Epithelial cell of esophagus (primary cell): ENCODE data around the gene BMPR1A.

Experiments used
- DNase-seq: peaks from one replicate; pipeline ENCODE4 v3.0.0; 2010; ENCODE audit warnings: low read depth
- H3K4me3 ChIP-seq: 2 replicates; pipeline ENCODE4 v1.5.1; 2011; ENCODE audit warnings: mild to moderate bottlenecking, low read length, control low read depth
- TF ChIP-seq, protein P1 (sequence below): IDR thresholded peaks from 2 replicates; pipeline ENCODE4 v1.5.1; 2011; ENCODE audit warnings: low read depth, mild to moderate bottlenecking, low read length, control low read depth, inconsistent platforms; ENCODE audit not compliant: insufficient read depth; ENCODE audit errors: missing control alignments

Gene BMPR1A

DNA sequence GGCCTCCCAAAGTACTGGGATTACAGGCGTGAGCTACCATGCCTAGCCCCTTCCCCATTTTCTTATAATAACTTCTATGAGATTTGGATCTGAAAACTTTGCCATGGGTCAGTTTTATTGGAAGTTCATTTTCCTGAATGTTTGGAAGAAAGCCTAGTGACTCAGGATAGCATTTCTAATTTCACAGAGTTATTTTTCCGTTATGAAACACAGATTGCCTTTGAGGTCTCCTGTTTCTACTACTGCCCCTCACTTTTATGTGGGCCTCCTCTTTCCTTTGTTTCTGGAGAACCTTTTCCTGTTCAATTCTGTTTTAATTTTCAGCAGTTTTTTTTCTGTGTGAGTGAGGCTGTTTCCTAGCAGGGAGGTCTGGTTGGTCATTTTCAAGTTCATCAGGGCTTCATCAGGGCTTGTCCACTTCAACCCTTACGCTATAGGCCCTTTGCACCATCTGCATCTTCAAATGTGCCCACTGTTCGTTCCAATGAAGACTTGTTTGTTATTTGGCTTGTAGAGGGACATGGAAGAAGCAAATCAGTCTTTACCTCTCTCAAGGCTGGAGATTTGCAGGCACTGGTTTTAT, 58.7 kb downstream of the BMPR1A start:
- H3K4me3 ChIP-seq = no peak overlapping the region
- DNase-seq = no peak
- TF ChIP-seq, protein P1, sequence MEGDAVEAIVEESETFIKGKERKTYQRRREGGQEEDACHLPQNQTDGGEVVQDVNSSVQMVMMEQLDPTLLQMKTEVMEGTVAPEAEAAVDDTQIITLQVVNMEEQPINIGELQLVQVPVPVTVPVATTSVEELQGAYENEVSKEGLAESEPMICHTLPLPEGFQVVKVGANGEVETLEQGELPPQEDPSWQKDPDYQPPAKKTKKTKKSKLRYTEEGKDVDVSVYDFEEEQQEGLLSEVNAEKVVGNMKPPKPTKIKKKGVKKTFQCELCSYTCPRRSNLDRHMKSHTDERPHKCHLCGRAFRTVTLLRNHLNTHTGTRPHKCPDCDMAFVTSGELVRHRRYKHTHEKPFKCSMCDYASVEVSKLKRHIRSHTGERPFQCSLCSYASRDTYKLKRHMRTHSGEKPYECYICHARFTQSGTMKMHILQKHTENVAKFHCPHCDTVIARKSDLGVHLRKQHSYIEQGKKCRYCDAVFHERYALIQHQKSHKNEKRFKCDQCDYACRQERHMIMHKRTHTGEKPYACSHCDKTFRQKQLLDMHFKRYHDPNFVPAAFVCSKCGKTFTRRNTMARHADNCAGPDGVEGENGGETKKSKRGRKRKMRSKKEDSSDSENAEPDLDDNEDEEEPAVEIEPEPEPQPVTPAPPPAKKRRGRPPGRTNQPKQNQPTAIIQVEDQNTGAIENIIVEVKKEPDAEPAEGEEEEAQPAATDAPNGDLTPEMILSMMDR = no peak

DNA sequence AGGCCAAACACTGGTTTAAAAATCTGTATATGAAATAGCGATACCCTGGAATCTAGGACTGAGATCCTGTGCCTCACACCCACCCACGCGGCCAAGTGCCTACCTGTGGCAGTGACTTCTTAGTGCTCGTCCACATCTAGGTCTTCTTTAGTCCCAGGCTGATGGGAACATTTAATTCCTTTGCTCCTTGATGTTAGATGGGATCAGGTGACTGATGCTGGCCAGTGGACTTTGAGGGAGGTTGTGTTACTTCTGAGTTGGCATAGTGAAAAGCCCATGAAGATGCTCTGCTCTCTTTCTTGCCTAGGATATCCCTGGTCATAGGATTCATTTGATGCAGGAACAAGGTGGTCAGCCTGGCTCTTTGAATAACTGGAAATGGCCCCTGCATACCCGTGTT, 59.2 kb downstream of the BMPR1A start:
- no peak overlapping the region for H3K4me3 ChIP-seq
- DNase-seq = no peak
- TF ChIP-seq, protein P1 = no peak

DNA sequence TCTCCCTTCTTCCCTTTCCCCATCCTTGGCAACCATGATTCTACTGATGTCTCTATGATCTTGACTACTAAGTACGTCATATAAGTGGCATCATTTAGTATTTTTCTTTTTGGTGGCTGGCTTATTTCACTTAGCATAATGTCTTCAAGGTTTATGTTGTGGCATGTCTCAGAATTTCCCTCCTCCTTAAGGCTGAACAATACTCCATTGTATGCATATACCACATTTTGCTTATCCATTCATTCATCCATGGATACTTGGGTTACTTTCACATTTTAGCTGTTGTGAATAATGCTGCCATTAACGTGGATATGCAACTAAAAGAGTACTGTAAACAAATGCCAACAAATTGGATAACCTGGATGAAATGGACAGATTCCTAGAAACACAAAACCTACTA, 60.8 kb downstream of the BMPR1A start:
- no peak for DNase-seq
- H3K4me3 ChIP-seq = no peak overlapping the region
- TF ChIP-seq, protein P1 = no peak

DNA sequence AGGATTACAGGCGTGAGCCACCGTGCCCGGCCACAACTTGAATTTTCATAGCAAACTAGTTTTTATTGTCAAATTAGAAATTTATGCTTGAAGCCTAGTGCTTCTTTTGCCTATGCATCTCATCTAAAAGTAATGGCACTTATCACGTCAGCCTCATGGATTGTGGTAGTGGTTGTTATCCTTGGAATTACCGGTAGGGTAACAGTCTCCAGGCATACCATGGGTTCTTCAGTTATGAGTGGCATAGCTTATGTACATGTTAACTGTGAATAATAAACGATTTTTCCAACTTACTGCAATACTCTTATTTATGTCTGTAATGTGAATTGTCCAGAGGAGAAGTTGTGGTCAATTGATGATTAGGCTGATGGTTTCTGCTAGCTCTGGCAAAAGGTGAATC, 63.1 kb downstream of the BMPR1A start:
- TF ChIP-seq, protein P1 = no peak
- DNase-seq = no peak
- H3K4me3 ChIP-seq = no peak overlapping the region

DNA sequence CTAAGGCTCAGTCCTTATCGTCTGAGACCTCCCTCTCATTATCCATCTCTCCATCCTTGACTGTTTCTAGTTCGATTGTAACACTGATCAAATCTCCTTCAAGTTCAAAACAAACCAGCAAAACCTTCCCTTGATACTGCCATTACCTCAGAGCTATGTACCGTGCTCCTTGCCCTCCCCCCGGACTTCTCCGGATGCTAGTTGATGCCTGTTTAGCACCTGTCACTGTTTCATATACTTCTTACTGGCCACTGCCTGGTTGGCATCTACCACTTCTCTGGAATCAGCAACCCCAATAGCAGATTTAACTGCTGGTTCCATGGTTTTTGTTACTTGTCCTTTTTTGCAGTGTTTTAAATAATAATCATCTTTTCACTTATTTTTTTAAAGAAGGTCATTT, 64.1 kb downstream of the BMPR1A start:
- no peak overlapping the region for H3K4me3 ChIP-seq
- no peak for DNase-seq
- TF ChIP-seq, protein P1 = no peak

DNA sequence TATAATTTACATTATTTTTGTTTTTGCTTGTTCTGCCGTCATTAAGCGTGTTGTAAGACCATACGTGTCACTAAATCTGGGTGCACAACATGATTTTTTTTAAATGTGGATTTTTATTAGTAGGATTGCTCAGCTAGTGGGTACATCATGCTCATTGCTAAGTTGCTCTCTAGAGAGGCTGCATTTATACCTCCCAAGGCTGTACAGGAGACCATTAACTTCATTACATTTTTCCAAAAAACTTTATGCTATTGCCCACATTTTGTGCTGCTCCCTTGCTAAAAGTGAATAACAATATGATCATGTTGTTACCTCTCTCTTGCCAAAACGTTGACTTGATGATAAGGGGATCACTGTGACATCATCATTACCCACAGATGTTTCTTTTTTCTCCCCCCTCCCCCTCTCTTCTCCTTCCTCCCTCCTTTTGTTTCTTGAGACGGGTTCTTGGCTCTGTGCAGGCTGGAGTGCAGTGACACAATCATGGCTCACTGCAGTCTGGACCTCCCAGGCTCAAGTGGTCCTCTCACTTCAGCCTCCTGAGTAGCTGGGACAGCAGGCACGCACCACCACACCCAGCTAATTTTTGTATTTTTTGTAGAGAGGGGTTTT, 65.1 kb downstream of the BMPR1A start:
- no peak overlapping the region for H3K4me3 ChIP-seq
- DNase-seq = no peak
- TF ChIP-seq, protein P1 = no peak

DNA sequence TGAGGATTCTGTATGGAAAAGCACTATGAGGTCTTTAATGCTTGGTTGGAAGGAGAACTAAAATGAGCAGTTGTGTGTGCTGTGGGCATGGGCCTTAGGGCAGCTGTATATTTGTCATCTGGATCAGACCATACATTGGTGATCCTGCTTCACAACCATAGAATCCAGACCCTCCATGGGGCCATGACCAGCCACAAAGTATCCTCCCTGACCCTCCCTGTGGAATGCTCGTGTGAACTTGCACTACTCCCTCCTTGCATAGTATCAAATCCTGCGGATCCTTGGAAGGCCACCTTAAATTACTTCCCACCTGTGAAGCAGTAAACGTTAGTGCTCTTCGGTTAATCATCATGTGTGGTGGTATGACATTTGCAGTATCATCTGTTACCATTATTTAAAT, 67.1 kb downstream of the BMPR1A start:
- H3K4me3 ChIP-seq = no peak overlapping the region
- TF ChIP-seq, protein P1 = no peak
- DNase-seq = no peak
